HG03045 (cell line): ENCODE measurements around the gene RSRP1.

ENCODE experiments used
- ATAC-seq: cut with Tn5 transposase; IDR thresholded peaks from one replicate; pipeline ENCODE4 v1.9.1; 2021; ENCODE audit warnings: mild to moderate bottlenecking, moderate library complexity; ENCODE audit not compliant: unreplicated experiment

Gene RSRP1

GRCh38 chr1:25220666-25221065 lies 26.6 kb downstream of the RSRP1 start:
- no peak for ATAC-seq

- no peak for ATAC-seq
Observed at GRCh38 chr1:25219661-25220251, 27.5 kb downstream of the RSRP1 start.

- ATAC-seq, result no peak
Observed at GRCh38 chr1:25217598-25218232, 29.5 kb downstream of the RSRP1 start.

- no peak for ATAC-seq
Observed at GRCh38 chr1:25217015-25217414, 30.2 kb downstream of the RSRP1 start.

GRCh38 chr1:25216123-25216522 lies 31.1 kb downstream of the RSRP1 start:
- ATAC-seq, result no peak

GRCh38 chr1:25212725-25213124 lies 34.5 kb downstream of the RSRP1 start:
- no peak for ATAC-seq

- no peak for ATAC-seq
Observed at GRCh38 chr1:25210728-25211127, 36.5 kb downstream of the RSRP1 start.

- ATAC-seq, result no peak
Observed at GRCh38 chr1:25209516-25209915, 37.7 kb downstream of the RSRP1 start.

GRCh38 chr1:25208561-25209222 lies 38.6 kb downstream of the RSRP1 start:
- no peak for ATAC-seq

GRCh38 chr1:25208092-25208491 lies 39.2 kb downstream of the RSRP1 start:
- no peak for ATAC-seq

GRCh38 chr1:25206201-25206600 lies 41.1 kb downstream of the RSRP1 start:
- ATAC-seq, result no peak

GRCh38 chr1:25205786-25206185 lies 41.5 kb downstream of the RSRP1 start:
- no peak for ATAC-seq

GRCh38 chr1:25204797-25205480 lies 42.3 kb downstream of the RSRP1 start:
- ATAC-seq, result no peak

- no peak for ATAC-seq
Observed at GRCh38 chr1:25201006-25201405, 46.2 kb downstream of the RSRP1 start.

GRCh38 chr1:25199819-25200620 lies 47.2 kb downstream of the RSRP1 start:
- ATAC-seq, result no peak

- ATAC-seq, result no peak
Observed at GRCh38 chr1:25198663-25199252, 48.5 kb downstream of the RSRP1 start.

- no peak for ATAC-seq
Observed at GRCh38 chr1:25197982-25198662, 49.1 kb downstream of the RSRP1 start.

GRCh38 chr1:25197235-25197975 lies 49.8 kb downstream of the RSRP1 start:
- no peak for ATAC-seq

GRCh38 chr1:25196830-25197229 lies 50.4 kb downstream of the RSRP1 start:
- no peak for ATAC-seq
